ENCODE results near the gene TCF3. TPM values are rescaled to one million over a fixed set of nuclear protein-coding genes. Genes with fewer than 3 reads are reported as not detected.

Gene TCF3
- 47.3 and 51.7 TPM in 2 replicates for polyA plus RNA-seq (2011; rRNA removed)
- polyA minus RNA-seq (2011; rRNA and poly(A)+ RNA removed), result 26.7 and 35.4 TPM in 2 replicates

DNA sequence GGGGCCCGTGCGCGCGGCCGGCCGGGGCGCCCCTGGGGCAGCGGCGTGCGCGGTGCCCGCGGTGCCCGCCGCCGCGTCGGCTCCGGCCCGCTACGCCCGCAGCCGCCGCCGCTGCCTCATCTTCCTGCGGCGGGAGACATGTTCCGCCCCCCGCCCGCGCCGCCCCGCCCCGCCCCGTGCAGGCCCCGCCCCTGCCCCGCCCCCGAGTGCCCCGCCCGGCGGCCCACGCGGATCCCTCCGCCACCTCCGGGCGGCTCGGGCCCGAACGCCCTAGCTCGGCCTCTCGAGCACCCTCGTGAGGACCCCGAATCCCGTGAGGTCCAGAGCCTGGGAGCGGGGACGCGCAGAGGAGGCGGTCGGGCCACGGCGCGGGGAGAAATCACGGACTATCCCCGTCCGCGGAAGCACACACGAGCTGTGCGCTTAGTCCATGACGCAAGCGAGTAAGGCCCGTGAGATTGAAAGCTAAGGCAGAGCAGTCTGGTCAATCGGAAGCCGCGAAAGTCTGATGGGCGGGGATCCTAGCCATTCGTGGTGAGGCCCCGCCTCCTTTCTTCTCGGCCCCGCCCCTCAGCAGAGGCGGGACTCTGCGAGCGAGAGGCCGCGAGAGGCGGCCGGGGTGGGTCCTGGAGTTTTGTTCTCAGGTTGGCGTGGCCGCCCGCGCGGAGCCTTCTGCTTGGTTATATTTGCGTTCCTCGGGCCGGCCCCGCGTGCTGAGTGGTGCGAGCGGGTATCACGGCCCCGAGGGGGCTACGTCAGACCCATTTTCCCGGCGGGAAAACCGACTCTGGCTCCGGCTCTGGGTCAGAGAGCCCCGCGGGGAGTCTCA is at the start of gene TCF3:
Gene TCF3 (minus strand): TSS at position 145 of the 829 bp plus-strand sequence. CDS start 2,367 bp downstream, outside the sequence.
- ChIA-PET CTCF (interaction anchor here (0.6 kb wide), 1 partner anchor 19 kb away, joined by 3 read pairs; no protein-coding TSS in a partner anchor), POLR2A (interaction anchor here (0.6 to 1.0 kb wide), 4 partner anchors 47 to 143 kb away, joined by 3 read pairs; partner anchors contain the start of genes MBD3 and UQCR11)
- peak within 1 kb of the TSS; percentile 80 for H3K4me3 ChIP-seq (ENCODE audit: low read depth, low read length)
- H3K9me3 ChIP-seq (ENCODE audit: control insufficient read depth, insufficient read depth, low read length), result no peaks in the 10 kb centered on the region; the same call in 1 of the 2 replicates
- no peaks in the 10 kb centered on the region for H3K27me3 ChIP-seq (ENCODE audit: control insufficient read depth, insufficient read depth, low read length)
- peak; percentile 99 for DNase-seq (ENCODE audit: low read depth, low spot score)
- peak within 1 kb of the TSS; percentile 98 for H3K27ac ChIP-seq (ENCODE audit: low read depth, low read length)
- TF ChIP-seq, protein P1, sequence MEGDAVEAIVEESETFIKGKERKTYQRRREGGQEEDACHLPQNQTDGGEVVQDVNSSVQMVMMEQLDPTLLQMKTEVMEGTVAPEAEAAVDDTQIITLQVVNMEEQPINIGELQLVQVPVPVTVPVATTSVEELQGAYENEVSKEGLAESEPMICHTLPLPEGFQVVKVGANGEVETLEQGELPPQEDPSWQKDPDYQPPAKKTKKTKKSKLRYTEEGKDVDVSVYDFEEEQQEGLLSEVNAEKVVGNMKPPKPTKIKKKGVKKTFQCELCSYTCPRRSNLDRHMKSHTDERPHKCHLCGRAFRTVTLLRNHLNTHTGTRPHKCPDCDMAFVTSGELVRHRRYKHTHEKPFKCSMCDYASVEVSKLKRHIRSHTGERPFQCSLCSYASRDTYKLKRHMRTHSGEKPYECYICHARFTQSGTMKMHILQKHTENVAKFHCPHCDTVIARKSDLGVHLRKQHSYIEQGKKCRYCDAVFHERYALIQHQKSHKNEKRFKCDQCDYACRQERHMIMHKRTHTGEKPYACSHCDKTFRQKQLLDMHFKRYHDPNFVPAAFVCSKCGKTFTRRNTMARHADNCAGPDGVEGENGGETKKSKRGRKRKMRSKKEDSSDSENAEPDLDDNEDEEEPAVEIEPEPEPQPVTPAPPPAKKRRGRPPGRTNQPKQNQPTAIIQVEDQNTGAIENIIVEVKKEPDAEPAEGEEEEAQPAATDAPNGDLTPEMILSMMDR (IDR thresholded peaks at IDR 0.05; ENCODE audit: low read depth, low read length), result no peak

DNA sequence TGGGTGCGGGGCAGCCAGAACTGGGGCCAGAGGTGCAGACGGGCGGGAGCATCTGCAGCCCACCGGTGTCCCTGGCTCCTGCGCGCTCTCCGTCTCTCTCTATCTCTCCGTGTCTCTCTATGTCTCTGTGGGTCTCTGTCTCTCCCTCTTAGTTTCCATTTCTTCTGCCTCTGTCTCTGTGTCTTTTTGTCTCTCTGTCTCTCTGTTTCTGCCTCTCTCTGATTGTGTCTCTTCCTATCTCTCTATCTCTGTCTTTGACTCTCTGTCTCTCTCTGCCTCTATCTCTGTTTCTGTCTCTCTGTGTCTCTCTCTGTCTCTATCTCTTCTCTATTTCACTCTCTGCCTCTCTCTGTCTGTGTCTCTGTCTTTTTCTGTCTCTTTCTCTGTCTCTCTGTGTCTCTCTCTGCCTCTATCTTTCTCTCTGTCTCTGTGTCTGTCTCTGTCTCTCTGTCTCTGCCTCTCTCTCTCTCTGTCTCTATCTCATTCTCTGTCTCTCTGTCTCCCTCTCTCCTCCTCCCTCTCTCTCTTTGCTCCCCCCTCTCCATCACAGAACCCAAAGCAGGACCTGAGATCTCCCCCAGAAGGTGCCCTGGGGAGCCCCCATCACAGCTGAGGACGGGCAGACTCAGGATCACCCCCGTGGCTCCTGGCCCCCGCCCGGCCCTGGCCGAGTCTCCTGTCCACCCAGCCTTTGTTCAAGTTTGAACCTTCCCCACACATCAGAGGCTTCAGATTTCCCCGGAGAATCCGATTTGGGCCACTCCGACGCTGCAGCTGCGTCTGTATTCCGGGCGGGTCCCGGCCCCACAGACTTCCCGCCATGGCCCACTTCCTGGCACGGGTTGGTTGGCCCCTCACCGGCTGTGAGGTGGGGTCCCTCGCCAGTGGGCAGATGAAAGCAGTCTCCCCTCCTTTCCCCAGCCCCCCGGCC is 48.6 kb upstream of the TCF3 start:
- no peak for DNase-seq (ENCODE audit: low read depth, low spot score)
- Histone ChIP-seq H3K27me3 (ENCODE audit: control insufficient read depth, insufficient read depth, low read length) (peaks cover 23% of the 10 kb centered on the region), H3K27ac (ENCODE audit: low read depth, low read length) (no peak overlapping the region), H3K9me3 (ENCODE audit: control insufficient read depth, insufficient read depth, low read length) (no peaks in the 10 kb centered on the region; the same call in 1 of the 2 replicates), H3K4me3 (ENCODE audit: low read depth, low read length) (no peak overlapping the region)
- POLR2A ChIA-PET, result no interaction called here
- CTCF ChIA-PET, result no interaction called here
- TF ChIP-seq, protein P1 (IDR thresholded peaks at IDR 0.05; ENCODE audit: low read depth, low read length), result no peak

DNA sequence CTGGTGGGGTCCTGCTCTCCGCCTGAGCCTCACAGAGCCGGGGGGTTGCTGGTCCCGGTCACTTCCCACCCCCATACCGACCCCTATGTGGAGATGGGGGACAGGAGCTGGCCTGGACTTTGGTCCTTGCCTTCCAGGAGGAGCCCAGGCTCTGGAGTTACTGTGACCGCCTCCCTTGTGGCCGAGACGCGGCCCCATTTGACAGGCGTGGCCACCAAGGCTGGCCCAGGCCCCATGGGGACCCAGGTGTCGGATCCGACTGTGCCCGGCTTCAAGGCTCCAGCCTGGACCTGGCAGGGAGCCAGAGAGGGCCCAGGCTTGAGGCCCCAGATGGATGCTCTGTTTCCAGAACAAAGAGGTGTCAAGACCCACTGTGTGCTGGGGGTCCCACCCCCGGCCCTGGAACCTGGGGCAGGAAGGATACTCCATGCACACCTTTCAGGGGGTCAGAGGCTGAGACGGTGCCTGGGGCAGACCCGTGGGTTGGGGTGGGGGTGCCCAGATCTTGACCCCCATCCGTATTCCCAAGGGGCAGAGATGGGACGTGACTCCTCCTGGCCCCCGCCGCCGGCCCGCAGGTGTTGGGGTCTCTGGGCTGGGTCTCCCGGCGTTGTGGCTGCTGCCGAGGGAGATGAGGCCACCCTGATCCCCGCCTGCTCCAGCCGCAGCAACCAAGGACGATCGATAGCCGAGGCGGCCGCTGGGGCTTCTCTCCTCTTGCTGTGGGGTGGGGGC is 47.8 kb upstream of the TCF3 start:
- DNase-seq (ENCODE audit: low read depth, low spot score), result no peak

DNA sequence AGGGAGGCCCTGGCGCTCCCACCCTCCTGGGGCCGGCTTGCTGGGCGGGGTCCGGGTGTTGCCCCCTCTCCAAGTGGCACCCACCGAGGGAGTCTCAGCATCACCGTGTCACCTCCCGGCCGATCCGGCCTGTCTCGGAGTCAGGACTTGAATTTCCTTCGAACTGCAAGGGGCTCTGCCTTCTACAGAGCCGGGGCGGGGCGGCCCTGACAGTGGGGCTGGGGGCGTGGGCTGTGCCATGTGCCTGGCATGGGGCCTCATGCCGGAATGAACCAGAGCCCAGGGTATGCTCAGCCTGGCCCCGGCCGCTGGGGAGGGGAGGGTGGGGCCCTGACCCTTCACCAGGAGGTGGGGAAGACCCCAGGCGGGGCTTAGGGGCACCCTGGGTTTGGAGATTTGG is 47.0 kb upstream of the TCF3 start:
- Histone ChIP-seq H3K27ac (ENCODE audit: low read depth, low read length) (no peak overlapping the region), H3K27me3 (ENCODE audit: control insufficient read depth, insufficient read depth, low read length) (peaks cover 23% of the 10 kb centered on the region), H3K9me3 (ENCODE audit: control insufficient read depth, insufficient read depth, low read length) (peaks cover 13% of the 10 kb centered on the region), H3K4me3 (ENCODE audit: low read depth, low read length) (no peak overlapping the region)
- no peak for DNase-seq (ENCODE audit: low read depth, low spot score)
- CTCF ChIA-PET, result no interaction called here
- POLR2A ChIA-PET, result no interaction called here
- TF ChIP-seq, protein P1 (IDR thresholded peaks at IDR 0.05; ENCODE audit: low read depth, low read length), result no peak

More for the DNA sequence above, 47.8 kb upstream of the TCF3 start:
- POLR2A ChIA-PET, result no interaction called here
- Histone ChIP-seq H3K9me3 (ENCODE audit: control insufficient read depth, insufficient read depth, low read length) (peaks cover 7% of the 10 kb centered on the region), H3K27me3 (ENCODE audit: control insufficient read depth, insufficient read depth, low read length) (peaks cover 23% of the 10 kb centered on the region), H3K27ac (ENCODE audit: low read depth, low read length) (no peak overlapping the region), H3K4me3 (ENCODE audit: low read depth, low read length) (no peak overlapping the region)
- CTCF ChIA-PET, result no interaction called here
- TF ChIP-seq, protein P1 (IDR thresholded peaks at IDR 0.05; ENCODE audit: low read depth, low read length), result no peak

Measured in AG04450 (cell line).